DND-41 (cell line): ENCODE measurements around the gene GRK3.

Experiments
- ATAC-seq: fragments of 200-7000 bp; cut with Tn5 transposase; 3 replicates; pipeline ENCODE4 v1.9.1; 2021; ENCODE audit warnings: low read depth; ENCODE audit not compliant: insufficient read depth
- DNase-seq: peaks from one replicate; pipeline ENCODE4 v3.0.0-alpha.2; 2020
- H2AFZ ChIP-seq: 2 replicates; pipeline ENCODE4 v1.6.0; 2012; ENCODE audit warnings: low read depth, low read length
- H3K27ac ChIP-seq: 2 replicates; pipeline ENCODE4 v1.5.1; 2012; ENCODE audit warnings: low read length, inconsistent platforms
- H3K27me3 ChIP-seq: fragments of 200-600 bp; sonication (generic); 2 replicates; pipeline ENCODE4 v1.6.0; 2012; ENCODE audit warnings: low read length, mild to moderate bottlenecking, inconsistent platforms; ENCODE audit not compliant: insufficient read depth, poor library complexity
- H3K36me3 ChIP-seq: 2 replicates; pipeline ENCODE4 v1.5.1; 2012; ENCODE audit warnings: low read length, inconsistent platforms; ENCODE audit not compliant: insufficient read depth
- H3K4me1 ChIP-seq: 2 replicates; pipeline ENCODE4 v1.5.1; 2012; ENCODE audit warnings: mild to moderate bottlenecking, low read length; ENCODE audit not compliant: insufficient read depth
- H3K4me2 ChIP-seq: 2 replicates; pipeline ENCODE4 v1.6.0; 2012; ENCODE audit warnings: mild to moderate bottlenecking, moderate library complexity, low read length, inconsistent platforms; ENCODE audit not compliant: insufficient read depth
- H3K4me3 ChIP-seq, 2 experiments: fragments of 200-600 bp in 1 of 2; shearing (Covaris generic) in 1 of 2; 2 replicates each; pipeline ENCODE4 v1.5.1; 2012 to 2016; ENCODE audit warnings: inconsistent platforms in 2 of 2, low read length in 2 of 2, mild to moderate bottlenecking in 2 of 2, low read depth in 1 of 2, moderate library complexity in 1 of 2
- H3K79me2 ChIP-seq: 2 replicates; pipeline ENCODE4 v1.6.0; 2012; ENCODE audit warnings: low read length, inconsistent platforms; ENCODE audit not compliant: insufficient read depth
- H3K9ac ChIP-seq: 2 replicates; pipeline ENCODE4 v1.6.0; 2012; ENCODE audit warnings: low read depth, mild to moderate bottlenecking, inconsistent platforms, low read length, moderate library complexity
- H3K9me3 ChIP-seq: 2 replicates; pipeline ENCODE4 v1.5.1; 2012; ENCODE audit warnings: low read length, moderate library complexity, mild to moderate bottlenecking, inconsistent platforms; ENCODE audit not compliant: insufficient read depth, severe bottlenecking
- H4K20me1 ChIP-seq: 2 replicates; pipeline ENCODE4 v1.6.0; 2012; ENCODE audit warnings: low read length; ENCODE audit not compliant: insufficient read depth
- CTCF ChIP-seq: IDR thresholded peaks from 2 replicates; pipeline ENCODE4 v1.5.1; 2012; ENCODE audit warnings: borderline replicate concordance, low read length, moderate library complexity, mild to moderate bottlenecking; ENCODE audit not compliant: poor library complexity, severe bottlenecking; ENCODE audit errors: extremely low read depth
- EZH2 ChIP-seq: IDR thresholded peaks from 3 replicates; pipeline ENCODE4 v1.6.1; 2012; ENCODE audit warnings: borderline replicate concordance, low read depth, mild to moderate bottlenecking, moderate library complexity, low read length, inconsistent platforms; ENCODE audit not compliant: severe bottlenecking

Gene GRK3

GRCh38 chr22:25628494-25628893 lies 64.0 kb downstream of the GRK3 start:
- no peaks in the 10 kb centered on the region for H3K9me3 ChIP-seq
- H3K4me1 ChIP-seq, result no peaks in the 10 kb centered on the region
- H3K79me2 ChIP-seq, result no peaks in the 10 kb centered on the region
- ATAC-seq (no peak), DNase-seq (no peak)
- H3K27ac ChIP-seq, result no peak overlapping the region
- H3K4me2 ChIP-seq, result no peak overlapping the region
- H4K20me1 ChIP-seq, result no peaks in the 10 kb centered on the region
- no peak overlapping the region for H3K9ac ChIP-seq
- H3K27me3 ChIP-seq, result no peaks in the 10 kb centered on the region
- no peak overlapping the region for H2AFZ ChIP-seq
- no peak for TF ChIP-seq EZH2
- TF ChIP-seq CTCF, result no peak
- no peaks in the 10 kb centered on the region for H3K36me3 ChIP-seq
- H3K4me3 ChIP-seq, result no peak overlapping the region

GRCh38 chr22:25629613-25630012 lies 65.1 kb downstream of the GRK3 start:
- Histone ChIP-seq H3K36me3 (no peaks in the 10 kb centered on the region), H3K79me2 (no peaks in the 10 kb centered on the region), H3K27ac (no peak overlapping the region), H3K4me2 (no peak overlapping the region), H3K27me3 (no peaks in the 10 kb centered on the region), H3K9ac (no peak overlapping the region), H4K20me1 (no peaks in the 10 kb centered on the region), H2AFZ (no peak overlapping the region), H3K9me3 (no peaks in the 10 kb centered on the region), H3K4me3 (no peak overlapping the region), H3K4me1 (no peaks in the 10 kb centered on the region)
- ATAC-seq (no peak), DNase-seq (no peak)
- TF ChIP-seq CTCF, result no peak
- no peak for TF ChIP-seq EZH2

GRCh38 chr22:25630447-25630846 lies 66.0 kb downstream of the GRK3 start:
- H3K4me3 ChIP-seq, result no peak overlapping the region
- ATAC-seq (no peak), DNase-seq (no peak)
- no peak overlapping the region for H3K27ac ChIP-seq
- H4K20me1 ChIP-seq, result no peaks in the 10 kb centered on the region
- H2AFZ ChIP-seq, result no peak overlapping the region
- H3K79me2 ChIP-seq, result no peaks in the 10 kb centered on the region
- no peaks in the 10 kb centered on the region for H3K36me3 ChIP-seq
- no peak overlapping the region for H3K9ac ChIP-seq
- no peak for TF ChIP-seq CTCF
- no peak for TF ChIP-seq EZH2
- no peaks in the 10 kb centered on the region for H3K4me1 ChIP-seq
- no peak overlapping the region for H3K4me2 ChIP-seq
- H3K9me3 ChIP-seq, result no peaks in the 10 kb centered on the region
- no peaks in the 10 kb centered on the region for H3K27me3 ChIP-seq

- H3K27me3 ChIP-seq, result no peaks in the 10 kb centered on the region
- H3K4me2 ChIP-seq, result no peak overlapping the region
- DNase-seq (no peak), ATAC-seq (no peak)
- H3K4me3 ChIP-seq, result no peak overlapping the region
- H3K79me2 ChIP-seq, result no peaks in the 10 kb centered on the region
- no peak overlapping the region for H2AFZ ChIP-seq
- H3K36me3 ChIP-seq, result no peaks in the 10 kb centered on the region
- H3K4me1 ChIP-seq, result no peaks in the 10 kb centered on the region
- peaks cover 5% of the 10 kb centered on the region for H3K9me3 ChIP-seq
- H4K20me1 ChIP-seq, result no peaks in the 10 kb centered on the region
- no peak for TF ChIP-seq EZH2
- no peak for TF ChIP-seq CTCF
- no peak overlapping the region for H3K9ac ChIP-seq
- no peak overlapping the region for H3K27ac ChIP-seq
These were observed 71.8 kb downstream of the GRK3 start for GRCh38 chr22:25636323-25636722.
